ENCODE measurements around the gene CDKN2D. TPM values are rescaled to one million over a fixed set of nuclear protein-coding genes. Genes with fewer than 3 reads are reported as not detected.

Gene CDKN2D
- total and polyA plus RNA-seq, 10 of the 15 experiments (the other 5 are each of a cell fraction or from before 2014, with no cell fraction given): 0.53 to 17.2 (median 6.7) TPM

GRCh38 chr19:10555610-10555973 is 13.2 kb downstream of the CDKN2D start:
- BruUV-seq (replicated peaks): no TSS peak

GRCh38 chr19:10554760-10555609 is 13.8 kb downstream of the CDKN2D start:
- Histone ChIP-seq H3K9me3 (replicated peaks; ENCODE audit: control insufficient read depth, insufficient read depth, low read length) (no peaks in the 10 kb centered on the region; the same call in 2 of the 3 replicates), H3K27ac (ENCODE audit: control insufficient read depth, insufficient read depth) (peak overlapping the region; percentile 65), H3K4me3 (no peak overlapping the region), H3K4me2 (ENCODE audit: control insufficient read depth, insufficient read depth) (no peak overlapping the region), H2AFZ (ENCODE audit: control insufficient read depth, low read depth, low read length) (no peak overlapping the region), H3K4me1 (ENCODE audit: control insufficient read depth, insufficient read depth, low read length) (peaks cover 42% of the 10 kb centered on the region), H4K20me1 (ENCODE audit: control insufficient read depth, insufficient read depth) (no peaks in the 10 kb centered on the region), H3K79me2 (ENCODE audit: control insufficient read depth, insufficient read depth, low read length) (no peaks in the 10 kb centered on the region; the same call in 1 of the 2 replicates), H3K36me3 (ENCODE audit: control insufficient read depth in 2 of 2, insufficient read depth in 2 of 2, low read length in 1 of 2) (peaks cover 27 to 31% of the 10 kb centered on the region in 2 experiments), H3K27me3 (replicated peaks in 1 of 2; ENCODE audit: control insufficient read depth in 2 of 2, insufficient read depth in 2 of 2, low read length in 1 of 2) (no peaks in the 10 kb centered on the region), H3K9ac (ENCODE audit: control insufficient read depth, insufficient read depth, low read length) (no peak overlapping the region)
- no TSS peak for BruUV-seq (replicated peaks)
- RAD21 ChIA-PET (ENCODE audit: unreplicated experiment): interaction anchor here (1.1 to 1.9 kb wide), 2 partner anchors 11 to 145 kb away, joined by 3 to 8 read pairs; partner anchors contain the start of gene KRI1
- SMC1A ChIA-PET (ENCODE audit: uncharacterized antibody, unreplicated experiment): interaction anchor here (1.1 kb wide), 1 partner anchor 9 kb away, joined by 3 read pairs; no protein-coding TSS in a partner anchor
- ATAC-seq (no peak), FAIRE-seq (no peak), DNase-seq (ENCODE audit: low read depth, low spot score) (no peak)
- in situ Hi-C loops (cut with MboI): no loop called here
- 88% methylated on average over 29 of the region's 30 CpGs for WGBS (ENCODE audit: insufficient coverage, insufficient replicate concordance, low lambda C conversion rate, missing lambda C conversion rate)
- intact Hi-C loops (cut with micrococcal nuclease; ENCODE audit: unreplicated experiment): no loop called here
- POLR2A ChIA-PET: interaction anchor here (0.5 to 0.6 kb wide), 2 partner anchors 20 to 92 kb away, joined by 4 to 5 read pairs; no protein-coding TSS in a partner anchor
- CTCF ChIA-PET: interaction anchor here (1.2 to 1.7 kb wide), 6 partner anchors 13 to 145 kb away, joined by 3 to 5 read pairs (median 4); no protein-coding TSS in a partner anchor
- TF ChIP-seq EZH2 (IDR thresholded peaks at IDR 0.05; ENCODE audit: borderline replicate concordance, control insufficient read depth, low read depth, low read length): no peak
- TF ChIP-seq IRF5 (IDR thresholded peaks at IDR 0.05; ENCODE audit: borderline replicate concordance): no peak
- TF ChIP-seq ZNF384 (IDR thresholded peaks at IDR 0.05; ENCODE audit: borderline replicate concordance, low read depth, low read length): no peak
- no peak for TF ChIP-seq HDAC6 (IDR thresholded peaks at IDR 0.05; ENCODE audit: unreplicated experiment)
- TF ChIP-seq ELK1 (IDR thresholded peaks at IDR 0.05; ENCODE audit: low read depth, low read length): no peak
- TF ChIP-seq MAX (IDR thresholded peaks at IDR 0.05; ENCODE audit: low read depth, low read length): no peak
- TF ChIP-seq GABPA (IDR thresholded peaks at IDR 0.05; ENCODE audit: low read depth): no peak

More at GRCh38 chr19:10555610-10555973, 13.2 kb downstream of the CDKN2D start:
- intact Hi-C loops (cut with micrococcal nuclease; ENCODE audit: unreplicated experiment): no loop called here
- in situ Hi-C loops (cut with MboI): no loop called here
- Histone ChIP-seq H3K9me3 (replicated peaks; ENCODE audit: control insufficient read depth, insufficient read depth, low read length) (no peaks in the 10 kb centered on the region; the same call in 2 of the 3 replicates), H3K9ac (ENCODE audit: control insufficient read depth, insufficient read depth, low read length) (no peak overlapping the region), H2AFZ (ENCODE audit: control insufficient read depth, low read depth, low read length) (no peak overlapping the region), H3K4me2 (ENCODE audit: control insufficient read depth, insufficient read depth) (no peak overlapping the region), H3K4me3 (no peak overlapping the region), H3K4me1 (ENCODE audit: control insufficient read depth, insufficient read depth, low read length) (peaks cover 37% of the 10 kb centered on the region), H3K36me3 (ENCODE audit: control insufficient read depth in 2 of 2, insufficient read depth in 2 of 2, low read length in 1 of 2) (peaks cover 27 to 33% of the 10 kb centered on the region in 2 experiments), H3K27me3 (replicated peaks in 1 of 2; ENCODE audit: control insufficient read depth in 2 of 2, insufficient read depth in 2 of 2, low read length in 1 of 2) (no peaks in the 10 kb centered on the region), H3K79me2 (ENCODE audit: control insufficient read depth, insufficient read depth, low read length) (no peaks in the 10 kb centered on the region; the same call in 1 of the 2 replicates), H4K20me1 (ENCODE audit: control insufficient read depth, insufficient read depth) (no peaks in the 10 kb centered on the region), H3K27ac (ENCODE audit: control insufficient read depth, insufficient read depth) (no peak overlapping the region; the same call in 1 of the 2 replicates)
- FAIRE-seq (no peak), DNase-seq (ENCODE audit: low read depth, low spot score) (no peak), ATAC-seq (no peak)
- WGBS (ENCODE audit: insufficient coverage, insufficient replicate concordance, low lambda C conversion rate, missing lambda C conversion rate): 66% methylated on average over 7 of the region's 7 CpGs
- ChIA-PET RAD21 (ENCODE audit: unreplicated experiment) (no interaction called here), CTCF (interaction anchor here (1.2 to 1.6 kb wide), 3 partner anchors 14 to 138 kb away, joined by 3 to 4 read pairs (median 3); no protein-coding TSS in a partner anchor), SMC1A (ENCODE audit: uncharacterized antibody, unreplicated experiment) (no interaction called here), POLR2A (interaction anchor here (0.6 kb wide), 1 partner anchor 91 kb away, joined by 5 read pairs; no protein-coding TSS in a partner anchor)
- TF ChIP-seq SPI1 (IDR thresholded peaks at IDR 0.05; ENCODE audit: borderline replicate concordance, insufficient read depth, low read depth, low read length): peak; percentile 65; the same call in 1 of the 2 replicates
- no peak for TF ChIP-seq RAD21 (IDR thresholded peaks at IDR 0.05; ENCODE audit: insufficient read depth, low read depth, low read length)

All from GM12878 (cell line).